Upper lobe of left lung (tissue), 4 donors: ENCODE results near the gene ANKRD42.

Source experiments
- POLR2A ChIP-seq, 4 donors: fragments of 450-650 bp; IDR thresholded peaks; one replicate each; pipeline ENCODE4 v1.5.1; 2016 to 2017; ENCODE audit warnings: antibody characterized with exemption in 4 of 4, mild to moderate bottlenecking in 2 of 4
- POLR2AphosphoS5 ChIP-seq, 2 donors: sonication (generic); formaldehyde crosslinking; IDR thresholded peaks; one replicate each; pipeline ENCODE4 v1.5.1; 2017; ENCODE audit warnings: antibody characterized with exemption in 2 of 2
- TF ChIP-seq, protein P1 (sequence below), 6 experiments: fragments of 450-650 bp in 4 of 6; fragments of 200-600 bp in 2 of 6; sonication (generic) in 2 of 6; IDR thresholded peaks; one replicate each; pipeline ENCODE4 v1.5.1; 2016 to 2019; ENCODE audit warnings: antibody characterized with exemption in 6 of 6

DNA sequence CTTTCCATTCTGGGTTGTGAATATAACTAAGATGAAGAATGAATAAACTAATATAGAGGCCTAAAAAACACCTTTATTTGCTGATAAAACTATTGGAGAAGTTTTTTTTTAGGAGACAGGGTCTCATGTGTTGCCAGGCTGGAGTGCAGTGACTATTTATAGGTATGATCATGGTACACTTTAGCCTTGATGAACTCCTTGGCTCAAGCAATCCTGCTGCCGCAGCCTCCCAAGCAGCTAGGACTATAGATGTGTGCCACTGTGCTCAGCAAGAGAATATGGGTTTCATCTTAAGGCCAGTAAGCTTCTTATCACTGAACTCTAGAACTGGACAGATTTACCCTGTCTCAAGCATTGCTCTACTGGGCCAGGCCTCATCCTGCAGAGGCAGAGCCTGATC lies 66.0 kb downstream of the ANKRD42 start:
- TF ChIP-seq, protein P1, sequence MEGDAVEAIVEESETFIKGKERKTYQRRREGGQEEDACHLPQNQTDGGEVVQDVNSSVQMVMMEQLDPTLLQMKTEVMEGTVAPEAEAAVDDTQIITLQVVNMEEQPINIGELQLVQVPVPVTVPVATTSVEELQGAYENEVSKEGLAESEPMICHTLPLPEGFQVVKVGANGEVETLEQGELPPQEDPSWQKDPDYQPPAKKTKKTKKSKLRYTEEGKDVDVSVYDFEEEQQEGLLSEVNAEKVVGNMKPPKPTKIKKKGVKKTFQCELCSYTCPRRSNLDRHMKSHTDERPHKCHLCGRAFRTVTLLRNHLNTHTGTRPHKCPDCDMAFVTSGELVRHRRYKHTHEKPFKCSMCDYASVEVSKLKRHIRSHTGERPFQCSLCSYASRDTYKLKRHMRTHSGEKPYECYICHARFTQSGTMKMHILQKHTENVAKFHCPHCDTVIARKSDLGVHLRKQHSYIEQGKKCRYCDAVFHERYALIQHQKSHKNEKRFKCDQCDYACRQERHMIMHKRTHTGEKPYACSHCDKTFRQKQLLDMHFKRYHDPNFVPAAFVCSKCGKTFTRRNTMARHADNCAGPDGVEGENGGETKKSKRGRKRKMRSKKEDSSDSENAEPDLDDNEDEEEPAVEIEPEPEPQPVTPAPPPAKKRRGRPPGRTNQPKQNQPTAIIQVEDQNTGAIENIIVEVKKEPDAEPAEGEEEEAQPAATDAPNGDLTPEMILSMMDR (IDR thresholded peaks at IDR 0.05) = no peak
- TF ChIP-seq POLR2A (IDR thresholded peaks at IDR 0.05) (no peak), POLR2AphosphoS5 (IDR thresholded peaks at IDR 0.05) (no peak)
